Muscle of back (tissue), 11 donors: ENCODE results near the gene CDH4. TPM values are rescaled to one million over a fixed set of nuclear protein-coding genes. Genes with fewer than 3 reads are reported as not detected.

Experiments used
- DNase-seq, 3 donors: peaks; one replicate each; pipeline versions ENCODE4 v3.0.0 to v3.0.0-alpha.2; 2013
- polyA plus RNA-seq, 10 donors: library from polyadenylated mRNA; unstranded; fragments of 120-200 nt; gene quantifications; one replicate each; pipeline ENCODE4 v1.2.1, GENCODE V29; 2013; ENCODE audit not compliant: insufficient read length in 10 of 10

The CDH4 gene
- polyA plus RNA-seq, 10 donors: 0.74 to 2.0 (median 1.1) TPM

- no peak for DNase-seq
These were observed 103.5 kb downstream of the CDH4 start for GRCh38 chr20:61355585-61355984.

- no peak for DNase-seq
These were observed 104.1 kb downstream of the CDH4 start for GRCh38 chr20:61356196-61356595.

DNA sequence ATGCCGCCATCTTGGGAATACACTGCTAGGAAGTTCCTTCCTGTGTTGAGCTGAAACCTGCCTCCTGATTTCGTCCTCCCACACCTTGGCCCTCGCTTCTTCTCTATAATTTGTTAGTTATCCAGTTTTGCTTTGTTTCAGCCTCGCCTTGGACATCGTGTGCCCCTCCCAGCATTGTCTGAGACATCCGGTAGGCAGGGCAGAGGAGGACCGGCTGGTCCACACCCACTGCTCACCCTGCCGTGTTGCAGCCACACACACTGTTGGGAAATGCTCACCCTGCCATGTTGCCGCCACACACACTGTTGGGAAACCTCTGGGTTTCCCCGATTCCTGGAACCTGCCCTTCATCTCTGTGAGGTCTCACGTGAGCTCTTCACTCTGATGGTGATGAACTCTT is 105.1 kb downstream of the CDH4 start:
- DNase-seq: no peak

DNA sequence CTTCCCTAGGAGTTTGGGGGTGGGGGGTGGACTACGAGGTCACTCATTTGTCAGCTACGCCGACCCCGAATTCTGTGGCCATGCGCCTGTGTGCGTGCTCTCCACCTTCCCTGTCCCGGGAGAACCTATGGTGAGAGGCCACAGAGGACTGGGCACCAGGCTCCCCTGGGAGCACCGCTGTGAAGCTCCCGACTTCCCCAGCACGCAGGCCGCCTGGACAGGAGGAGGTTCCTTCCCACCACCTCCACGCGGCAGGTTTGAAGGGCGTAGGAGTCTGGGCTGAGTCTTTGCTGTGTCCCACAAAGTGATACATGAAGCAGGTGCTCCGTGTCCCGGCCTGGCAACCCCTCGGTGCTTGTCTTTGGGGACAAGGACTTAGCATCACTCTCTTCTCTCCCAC is 107.2 kb downstream of the CDH4 start:
- DNase-seq: no peak

GRCh38 chr20:61360296-61360695 is 108.2 kb downstream of the CDH4 start:
- DNase-seq: no peak

DNA sequence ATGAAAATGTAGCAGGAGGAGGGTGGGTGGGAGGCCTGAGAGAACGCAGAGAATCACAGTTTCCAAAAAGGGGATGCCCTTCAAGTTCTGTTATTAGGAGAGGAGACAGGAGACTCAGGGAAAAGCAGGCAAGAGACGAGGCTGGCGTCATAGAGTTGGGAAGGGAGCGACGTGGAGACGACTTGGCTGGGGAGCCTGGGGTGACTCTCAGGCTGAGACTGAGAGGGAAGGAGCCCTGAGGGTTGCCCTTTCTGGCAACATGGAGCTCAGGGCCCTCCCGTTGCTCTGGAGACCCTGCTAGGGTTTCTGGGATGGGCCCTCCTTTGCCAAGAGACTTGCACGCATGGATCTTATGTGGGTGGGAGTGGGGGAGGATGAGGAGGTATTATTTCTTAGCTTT is 108.9 kb downstream of the CDH4 start:
- DNase-seq: no peak

GRCh38 chr20:61361501-61361900 is 109.4 kb downstream of the CDH4 start:
- DNase-seq: no peak

DNA sequence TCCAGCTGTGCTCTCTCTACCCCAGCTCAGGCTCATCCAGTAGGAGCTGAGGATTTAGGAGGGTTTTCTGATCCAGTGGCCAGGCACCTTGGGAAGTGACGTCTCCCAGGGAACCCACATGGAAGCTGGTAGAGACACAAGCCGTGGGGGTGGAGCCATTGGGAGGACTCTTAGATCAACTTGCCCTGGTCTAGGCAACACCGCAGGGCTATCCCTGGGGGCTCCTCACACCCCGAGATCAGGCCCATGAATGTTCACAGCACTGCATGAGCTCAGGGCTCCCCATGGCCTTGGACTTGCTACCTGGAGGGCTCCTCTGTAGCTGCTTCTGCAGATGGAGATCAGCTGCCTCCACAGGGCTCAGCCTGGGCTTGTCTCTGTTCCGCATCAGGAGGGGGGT is 112.1 kb downstream of the CDH4 start:
- no peak for DNase-seq

- DNase-seq: no peak
These were observed 114.9 kb downstream of the CDH4 start for GRCh38 chr20:61366914-61367313.

- no peak for DNase-seq
These were observed 117.9 kb downstream of the CDH4 start for GRCh38 chr20:61369731-61370520.

- no peak for DNase-seq
These were observed 118.8 kb downstream of the CDH4 start for GRCh38 chr20:61370841-61371303.

DNA sequence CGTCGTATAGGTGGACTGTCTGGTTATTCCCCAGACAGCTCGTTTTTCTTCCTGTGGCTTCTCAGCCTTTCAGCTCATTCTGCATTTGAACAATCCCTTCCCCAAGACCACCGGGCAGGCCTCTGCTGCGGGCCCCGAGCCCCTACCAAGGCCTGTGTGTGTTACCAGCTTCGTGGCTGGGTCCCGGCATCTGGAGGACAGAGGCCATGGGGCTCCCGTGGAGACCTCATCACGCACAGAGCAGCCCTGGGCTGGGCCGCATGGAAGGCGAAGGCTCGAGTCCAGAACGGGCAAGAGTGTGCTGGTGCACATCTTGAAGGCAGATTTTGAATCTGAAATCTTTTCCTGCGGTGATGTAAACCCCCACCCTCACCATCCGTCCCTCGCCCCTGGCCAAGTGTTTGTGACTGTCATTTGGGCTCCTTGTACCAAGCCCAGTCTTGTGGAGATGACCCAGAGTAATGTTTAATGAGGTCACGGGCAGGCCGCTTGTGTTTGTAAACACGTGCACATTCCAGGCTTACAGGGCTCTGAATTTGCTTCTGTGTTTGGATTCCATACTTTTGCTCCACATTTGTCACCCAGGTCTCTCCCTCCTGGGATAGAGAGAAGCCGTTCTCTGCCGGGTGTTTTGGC is 119.6 kb downstream of the CDH4 start:
- no peak for DNase-seq

DNA sequence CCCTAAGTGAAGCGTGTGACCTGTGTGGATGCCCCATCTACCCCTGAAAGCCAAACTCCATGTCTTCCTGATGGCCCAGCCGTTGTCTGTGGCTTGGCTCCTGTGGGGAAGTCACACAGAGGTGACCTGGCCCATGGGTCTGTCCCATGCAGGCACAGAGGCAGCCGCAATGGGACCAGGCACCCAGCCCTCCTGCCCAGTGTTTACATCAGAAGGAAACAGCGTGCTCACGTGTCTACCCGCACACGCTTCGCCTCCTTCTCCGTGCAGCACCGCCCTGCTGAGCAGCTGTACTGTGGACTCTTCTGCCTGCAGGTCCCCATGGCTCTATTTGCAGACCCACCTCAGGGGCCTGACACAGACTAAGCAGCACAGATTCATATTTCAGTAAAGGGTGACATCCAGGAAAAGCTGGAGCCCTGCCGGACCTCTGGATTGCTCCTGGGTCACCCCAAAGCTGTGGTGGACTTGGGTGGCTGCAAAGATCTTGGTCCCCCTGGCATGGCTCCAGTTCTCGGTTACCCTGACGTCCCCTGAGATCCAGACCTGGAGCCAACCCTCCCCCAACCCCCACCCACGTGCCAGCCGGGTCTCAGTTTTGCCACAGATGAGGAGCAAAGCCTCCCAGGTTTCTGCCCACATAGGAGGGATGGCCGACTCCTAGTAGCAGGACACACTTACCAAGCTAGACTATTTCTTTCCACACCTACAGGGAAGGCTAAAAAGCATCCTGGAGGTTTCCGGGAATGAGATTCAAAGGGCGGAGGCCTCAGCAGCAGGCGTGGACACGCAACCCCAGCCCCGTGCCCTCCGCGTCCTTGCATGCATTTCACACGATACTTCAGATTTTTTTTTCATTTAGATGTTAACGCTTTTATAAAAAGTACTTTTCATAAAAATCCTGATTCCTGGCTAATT is 120.3 kb downstream of the CDH4 start:
- no peak for DNase-seq

GRCh38 chr20:61373055-61373399 is 121.0 kb downstream of the CDH4 start:
- no peak for DNase-seq

GRCh38 chr20:61373956-61374545 is 122.0 kb downstream of the CDH4 start:
- DNase-seq: no peak

DNA sequence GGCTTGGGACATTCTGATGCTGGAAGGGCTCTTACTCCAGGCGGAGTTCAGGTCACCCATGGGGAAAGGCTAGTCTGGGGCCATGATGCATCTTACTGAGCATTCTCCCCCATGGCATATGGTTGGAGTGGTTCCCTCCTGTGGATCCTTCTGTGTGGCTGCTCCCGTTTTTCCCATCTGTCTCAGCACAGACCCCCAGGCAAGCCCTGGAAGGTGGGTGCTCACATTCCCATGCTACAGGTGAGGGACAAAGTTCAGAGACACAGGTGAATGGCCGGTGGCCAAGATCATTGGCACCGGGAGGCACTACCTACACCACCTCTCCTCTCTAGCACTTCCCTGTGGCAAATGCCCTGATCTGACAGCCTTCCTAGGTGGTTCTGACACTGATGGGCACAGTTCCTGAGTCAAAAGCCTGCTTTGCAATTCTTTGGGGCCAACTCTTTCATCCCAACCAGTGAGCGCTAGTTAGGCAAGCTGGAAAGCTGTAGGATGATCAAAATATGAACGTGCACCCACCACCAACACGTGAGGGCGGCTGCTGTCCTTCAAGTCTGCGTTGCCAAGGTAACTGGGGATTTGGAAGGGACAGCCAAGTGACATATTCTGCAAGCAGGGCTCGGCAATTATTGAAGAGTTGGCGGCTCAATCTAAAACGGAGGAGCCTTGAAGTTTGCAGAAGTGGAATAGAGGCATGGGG is 124.6 kb downstream of the CDH4 start:
- DNase-seq: no peak

DNA sequence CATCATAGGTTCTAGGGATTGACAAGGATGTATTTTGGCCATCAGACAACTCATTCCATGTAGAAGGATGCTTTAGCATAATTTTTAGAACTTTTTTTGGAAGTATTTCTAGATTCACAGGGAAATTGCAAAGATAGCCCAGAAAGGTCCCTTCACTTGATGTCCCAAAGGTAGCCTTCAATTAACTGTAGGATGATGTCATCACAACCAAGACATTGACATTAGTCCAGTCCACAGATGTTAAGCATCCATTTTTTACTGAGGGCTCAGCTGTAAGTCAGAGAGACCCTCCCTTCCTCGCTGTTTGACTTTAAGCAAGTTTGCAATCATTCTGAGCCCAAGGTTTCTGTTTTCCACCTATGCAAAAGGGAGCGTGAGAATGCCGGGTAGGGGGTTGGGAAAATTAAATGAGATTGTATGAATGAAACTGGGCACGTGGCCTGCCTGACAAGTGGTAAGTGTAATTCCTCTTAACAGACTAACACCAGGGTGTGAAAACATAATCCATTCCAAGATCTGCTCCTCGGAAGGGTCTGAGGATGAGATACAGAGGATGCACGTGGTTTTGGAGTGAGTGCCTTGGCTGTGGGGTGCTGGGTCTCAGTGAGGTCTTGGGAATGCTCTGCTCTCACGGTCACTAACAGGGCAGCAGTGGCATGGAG is 126.8 kb downstream of the CDH4 start:
- DNase-seq: no peak

DNA sequence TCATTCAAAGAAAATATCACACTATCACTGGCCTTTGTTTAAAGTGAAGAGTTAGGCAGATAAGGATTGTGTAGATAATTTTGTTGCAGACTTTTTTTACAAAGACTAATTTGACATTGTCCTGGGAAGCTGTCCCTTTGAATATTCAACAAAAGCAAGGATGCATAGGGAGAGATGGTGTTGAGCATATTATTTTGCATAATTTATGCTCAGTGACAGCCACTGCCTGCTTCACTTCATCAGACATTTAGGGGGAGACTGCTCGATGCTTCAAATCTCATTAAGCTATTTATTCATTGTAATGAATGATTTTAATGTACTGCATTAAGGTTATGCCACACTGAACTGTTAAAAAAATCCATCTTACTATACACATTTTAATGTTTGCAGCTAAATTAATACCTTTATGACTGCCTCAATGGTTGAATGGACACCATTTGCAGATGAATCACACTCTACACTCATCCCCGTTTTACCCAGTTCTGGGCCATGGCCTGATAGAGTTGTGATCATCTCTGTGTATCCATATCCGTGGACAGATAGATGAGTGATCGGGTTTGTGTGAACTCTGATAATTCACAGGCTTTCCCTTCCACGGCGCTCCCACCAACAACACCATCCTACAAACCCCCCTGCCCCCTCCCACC is 128.0 kb downstream of the CDH4 start:
- no peak for DNase-seq

DNA sequence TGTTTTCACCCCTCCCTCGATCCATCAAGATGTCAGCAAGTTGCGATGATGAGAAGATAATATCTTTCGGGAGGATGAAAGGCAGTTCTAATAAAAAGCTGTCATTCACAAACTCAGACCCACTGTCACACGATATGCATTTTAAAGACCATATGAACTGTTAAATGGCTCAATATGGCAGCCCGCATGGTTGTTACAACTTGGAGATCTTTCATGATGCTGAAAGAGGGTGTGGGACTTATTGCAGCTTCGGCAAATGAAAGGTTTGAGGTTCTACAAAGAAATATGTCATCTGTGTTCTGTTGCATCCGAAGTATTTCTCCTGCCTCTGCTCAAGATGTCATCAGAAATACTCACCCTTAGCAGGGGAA is 128.5 kb downstream of the CDH4 start:
- no peak for DNase-seq

DNA sequence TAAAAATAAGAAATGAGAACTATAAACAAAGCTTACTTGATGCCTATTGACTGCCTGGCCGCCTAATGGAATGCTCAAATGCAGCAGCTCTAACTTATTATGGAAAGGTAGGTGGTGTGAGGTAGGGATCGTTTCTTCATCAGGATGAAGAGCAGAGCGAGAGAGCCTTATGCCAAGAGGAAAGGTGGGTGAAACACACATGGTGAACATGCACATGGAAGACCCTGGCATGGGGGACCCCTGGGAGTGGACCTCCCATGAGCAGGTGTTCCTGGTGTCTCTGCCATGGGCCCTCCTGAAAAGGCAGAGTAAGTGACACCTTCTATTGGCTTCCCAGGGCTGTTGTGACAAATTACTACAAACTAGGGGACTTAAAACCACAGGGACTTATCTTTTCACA is 130.1 kb downstream of the CDH4 start:
- no peak for DNase-seq
